Measurements from ENCODE around the gene GPBAR1. TPM values are rescaled to one million over a fixed set of nuclear protein-coding genes. Genes with fewer than 3 reads are reported as not detected.

The GPBAR1 gene
- total and polyA plus RNA-seq, 9 of the 15 experiments (the other 6 are each of a cell fraction or from before 2014, with no cell fraction given) = not detected

DNA sequence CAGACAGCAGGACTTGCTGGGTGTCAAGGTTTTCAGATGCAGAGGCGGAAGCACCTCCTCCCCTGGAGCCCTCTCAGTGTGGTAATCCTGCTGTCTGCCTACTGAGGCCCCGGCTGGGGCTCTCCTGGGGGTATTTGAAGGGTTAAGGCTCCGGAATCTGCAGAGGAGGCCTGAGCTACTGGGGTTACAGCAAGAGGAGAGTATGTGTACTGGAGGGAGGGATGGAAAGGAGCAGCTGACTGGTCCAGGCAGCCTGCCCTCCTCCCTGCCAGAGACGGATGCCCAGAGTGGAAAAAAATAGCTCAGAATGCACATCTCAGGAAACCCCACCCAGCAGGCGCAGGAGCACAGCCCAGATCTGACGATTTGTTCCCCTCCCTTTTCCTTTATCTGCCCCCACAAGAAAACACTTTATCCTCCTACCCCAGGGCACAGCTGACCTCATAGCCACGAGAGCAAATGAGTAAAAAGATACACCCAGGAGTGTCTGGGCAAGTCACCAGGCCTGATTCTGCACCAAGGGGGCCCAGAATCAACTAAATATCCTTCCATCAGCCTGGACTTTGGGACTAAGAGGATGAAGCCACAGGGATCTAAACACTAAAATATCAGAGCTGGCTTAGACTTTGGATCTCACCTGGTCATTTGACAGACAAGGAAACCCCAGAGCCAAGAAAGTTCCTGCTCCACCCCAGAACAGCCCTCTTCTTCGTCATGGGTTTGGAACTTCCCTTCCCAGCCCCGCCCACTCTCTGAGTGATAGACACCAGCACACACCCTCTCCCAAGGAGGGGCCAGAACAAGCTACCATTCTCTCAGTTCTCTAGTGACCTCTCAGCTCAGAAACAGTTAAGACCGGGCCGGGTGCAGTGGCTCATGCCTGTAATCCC lies 26.0 kb downstream of the GPBAR1 start (continued):
- TF ChIP-seq ZBTB11 (CRISPR knock-in tag; IDR thresholded peaks at IDR 0.05) = no peak
- TF ChIP-seq, protein P1, sequence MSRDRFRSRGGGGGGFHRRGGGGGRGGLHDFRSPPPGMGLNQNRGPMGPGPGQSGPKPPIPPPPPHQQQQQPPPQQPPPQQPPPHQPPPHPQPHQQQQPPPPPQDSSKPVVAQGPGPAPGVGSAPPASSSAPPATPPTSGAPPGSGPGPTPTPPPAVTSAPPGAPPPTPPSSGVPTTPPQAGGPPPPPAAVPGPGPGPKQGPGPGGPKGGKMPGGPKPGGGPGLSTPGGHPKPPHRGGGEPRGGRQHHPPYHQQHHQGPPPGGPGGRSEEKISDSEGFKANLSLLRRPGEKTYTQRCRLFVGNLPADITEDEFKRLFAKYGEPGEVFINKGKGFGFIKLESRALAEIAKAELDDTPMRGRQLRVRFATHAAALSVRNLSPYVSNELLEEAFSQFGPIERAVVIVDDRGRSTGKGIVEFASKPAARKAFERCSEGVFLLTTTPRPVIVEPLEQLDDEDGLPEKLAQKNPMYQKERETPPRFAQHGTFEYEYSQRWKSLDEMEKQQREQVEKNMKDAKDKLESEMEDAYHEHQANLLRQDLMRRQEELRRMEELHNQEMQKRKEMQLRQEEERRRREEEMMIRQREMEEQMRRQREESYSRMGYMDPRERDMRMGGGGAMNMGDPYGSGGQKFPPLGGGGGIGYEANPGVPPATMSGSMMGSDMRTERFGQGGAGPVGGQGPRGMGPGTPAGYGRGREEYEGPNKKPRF (IDR thresholded peaks at IDR 0.05; ENCODE audit: low read depth, low read length) = no peak
- TF ChIP-seq ELF1 (tag; IDR thresholded peaks at IDR 0.05) = no peak
- TF ChIP-seq THRAP3 (IDR thresholded peaks at IDR 0.05; ENCODE audit: borderline replicate concordance) = no peak
- no peak for TF ChIP-seq ZNF3 (CRISPR knock-in tag; IDR thresholded peaks at IDR 0.05)
- peak; percentile 41 for TF ChIP-seq TAF1 (IDR thresholded peaks at IDR 0.05; ENCODE audit: control insufficient read depth, extremely low read depth, insufficient read depth, low read length, severe bottlenecking)
- TF ChIP-seq MTA2 (IDR thresholded peaks at IDR 0.05; ENCODE audit: low read depth) = no peak
- peak; percentile 65; the same call in 1 of the 2 replicates for TF ChIP-seq SPI1 (IDR thresholded peaks at IDR 0.05; ENCODE audit: borderline replicate concordance, low read depth, low read length)
- TF ChIP-seq, protein P2, sequence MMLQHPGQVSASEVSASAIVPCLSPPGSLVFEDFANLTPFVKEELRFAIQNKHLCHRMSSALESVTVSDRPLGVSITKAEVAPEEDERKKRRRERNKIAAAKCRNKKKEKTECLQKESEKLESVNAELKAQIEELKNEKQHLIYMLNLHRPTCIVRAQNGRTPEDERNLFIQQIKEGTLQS (IDR thresholded peaks at IDR 0.05) = peak; percentile 74
- TF ChIP-seq, protein P2 (CRISPR knock-in tag; conservative IDR thresholded peaks at IDR 0.05) = no peak
- no peak for TF ChIP-seq ARID2 (IDR thresholded peaks at IDR 0.05)
- TF ChIP-seq GMEB1 (CRISPR knock-in tag; IDR thresholded peaks at IDR 0.05) = no peak
- TF ChIP-seq MTA3 (IDR thresholded peaks at IDR 0.05; ENCODE audit: borderline replicate concordance) = peak; percentile 76
- no peak for TF ChIP-seq NCOA6 (IDR thresholded peaks at IDR 0.05)
- TF ChIP-seq ZBTB7A (IDR thresholded peaks at IDR 0.05; ENCODE audit: borderline replicate concordance, control insufficient read depth, low read depth, low read length) = no peak
- TF ChIP-seq ZNF785 (CRISPR knock-in tag; IDR thresholded peaks at IDR 0.05) = no peak
- peak; percentile 23 for TF ChIP-seq DACH1 (IDR thresholded peaks at IDR 0.05; ENCODE audit: partially characterized antibody)
- no peak for TF ChIP-seq ZNF695 (CRISPR knock-in tag; IDR thresholded peaks at IDR 0.05)
- no peak for TF ChIP-seq HDAC3 (IDR thresholded peaks at IDR 0.05; ENCODE audit: borderline replicate concordance, partially characterized antibody)

Data from K562 (cell line).